Inflammatory macrophage treated with lipopolysaccharide for 4 hours (primary cell): ENCODE results near the gene ANGEL2.
"Not testable (repeated sequence)": the region's sequence is repeated elsewhere in the genome, so short reads cannot be mapped to it uniquely, and the experiment has no call there.

ENCODE experiments used
- DNase-seq: peaks from one replicate; pipeline ENCODE4 v3.0.0-alpha.2; 2020

Gene ANGEL2, protein sequence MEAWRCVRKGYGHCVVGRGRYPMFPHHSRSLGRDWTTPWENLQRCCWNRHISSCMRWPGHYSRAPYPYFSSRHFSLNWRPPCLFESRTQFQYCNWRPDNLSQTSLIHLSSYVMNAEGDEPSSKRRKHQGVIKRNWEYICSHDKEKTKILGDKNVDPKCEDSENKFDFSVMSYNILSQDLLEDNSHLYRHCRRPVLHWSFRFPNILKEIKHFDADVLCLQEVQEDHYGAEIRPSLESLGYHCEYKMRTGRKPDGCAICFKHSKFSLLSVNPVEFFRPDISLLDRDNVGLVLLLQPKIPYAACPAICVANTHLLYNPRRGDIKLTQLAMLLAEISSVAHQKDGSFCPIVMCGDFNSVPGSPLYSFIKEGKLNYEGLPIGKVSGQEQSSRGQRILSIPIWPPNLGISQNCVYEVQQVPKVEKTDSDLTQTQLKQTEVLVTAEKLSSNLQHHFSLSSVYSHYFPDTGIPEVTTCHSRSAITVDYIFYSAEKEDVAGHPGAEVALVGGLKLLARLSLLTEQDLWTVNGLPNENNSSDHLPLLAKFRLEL

DNA sequence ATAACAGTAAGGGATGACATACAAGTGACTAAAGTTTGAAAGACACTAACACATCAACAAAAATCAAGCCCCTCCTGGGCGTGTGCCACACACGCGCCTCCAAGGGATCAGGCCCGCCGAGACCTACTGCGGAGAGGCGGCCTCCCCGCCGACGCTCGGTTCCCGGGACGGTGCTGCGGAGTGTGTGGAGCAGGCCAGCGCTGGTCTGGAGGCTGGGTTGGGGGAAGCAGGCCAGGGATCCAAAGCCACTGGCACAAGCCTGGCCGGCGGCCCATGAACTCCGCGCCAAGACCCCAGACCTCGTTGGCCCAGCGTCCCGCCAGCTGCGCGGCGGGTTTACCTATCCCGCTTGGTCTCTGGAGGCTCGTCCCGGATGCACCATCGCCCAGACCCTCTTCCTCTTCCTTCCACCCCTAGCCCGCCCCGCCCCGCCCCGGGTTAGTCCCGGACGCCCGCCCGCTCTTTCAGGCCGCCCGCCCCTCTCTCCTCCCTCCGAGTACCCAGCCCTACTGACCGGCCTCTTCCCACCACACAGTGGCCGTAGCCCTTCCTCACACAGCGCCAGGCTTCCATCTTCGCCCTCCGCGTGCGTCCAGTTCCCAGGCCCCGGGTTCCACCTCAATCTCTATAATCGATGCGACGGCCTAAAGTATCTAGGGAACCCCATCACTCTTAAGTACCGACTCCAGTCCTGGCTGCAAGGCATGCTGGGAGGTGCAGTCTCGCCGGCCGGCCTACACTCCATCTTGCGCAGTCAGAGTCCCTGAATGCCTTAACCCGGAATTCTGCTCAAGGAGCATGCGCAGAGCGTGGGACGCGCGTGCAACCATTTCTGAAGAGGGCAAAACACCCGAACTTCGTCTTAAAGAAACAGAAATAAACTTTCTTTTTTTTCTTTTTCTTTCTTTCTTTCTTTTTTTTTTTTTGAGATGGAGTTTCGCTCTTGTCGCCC, at the start of gene ANGEL2:
Gene ANGEL2, minus strand, starts transcription at position 769 of the 952 bp plus-strand sequence. Its CDS starts 196 bp downstream, at position 573.
- peak; percentile 98 for DNase-seq

DNA sequence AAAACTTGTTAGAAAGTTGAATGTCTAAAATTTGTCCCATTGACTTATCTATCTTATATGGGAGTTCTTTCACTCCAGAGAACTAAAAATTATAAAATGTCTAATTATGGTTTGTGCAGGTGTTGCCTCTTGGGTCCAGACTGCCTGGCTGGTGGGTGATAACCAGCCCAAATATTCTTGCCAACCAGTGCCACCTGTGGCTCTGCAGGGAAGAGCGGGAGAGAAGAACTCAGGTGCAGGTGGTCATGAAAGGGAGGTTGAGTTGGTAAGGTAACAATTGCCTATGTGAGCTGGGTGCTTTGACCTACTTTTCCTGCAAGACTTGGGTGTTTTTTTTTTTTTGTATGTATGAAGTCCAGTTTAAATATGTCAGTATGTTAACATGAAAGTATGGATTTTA, 45.6 kb upstream of the ANGEL2 start:
- DNase-seq, result no peak

DNA sequence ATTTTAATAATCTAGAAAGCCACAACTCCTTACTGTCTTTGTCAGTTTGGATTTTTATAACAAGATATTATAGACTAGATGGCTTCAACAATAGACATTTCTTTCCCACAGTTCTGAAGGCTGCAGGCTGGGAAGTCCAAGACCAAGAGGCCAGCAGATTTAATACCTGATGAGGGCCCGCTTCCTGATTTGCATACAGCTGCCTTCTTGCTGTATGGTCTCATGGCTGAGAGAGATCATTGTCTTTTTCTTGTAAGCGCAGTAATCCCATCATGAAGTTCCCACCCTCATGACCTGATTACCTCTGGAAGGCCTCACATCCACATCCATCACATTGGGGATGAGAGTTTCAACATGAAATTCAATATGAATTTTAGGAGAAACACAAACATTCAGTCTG, 45.2 kb upstream of the ANGEL2 start:
- no peak for DNase-seq

DNA sequence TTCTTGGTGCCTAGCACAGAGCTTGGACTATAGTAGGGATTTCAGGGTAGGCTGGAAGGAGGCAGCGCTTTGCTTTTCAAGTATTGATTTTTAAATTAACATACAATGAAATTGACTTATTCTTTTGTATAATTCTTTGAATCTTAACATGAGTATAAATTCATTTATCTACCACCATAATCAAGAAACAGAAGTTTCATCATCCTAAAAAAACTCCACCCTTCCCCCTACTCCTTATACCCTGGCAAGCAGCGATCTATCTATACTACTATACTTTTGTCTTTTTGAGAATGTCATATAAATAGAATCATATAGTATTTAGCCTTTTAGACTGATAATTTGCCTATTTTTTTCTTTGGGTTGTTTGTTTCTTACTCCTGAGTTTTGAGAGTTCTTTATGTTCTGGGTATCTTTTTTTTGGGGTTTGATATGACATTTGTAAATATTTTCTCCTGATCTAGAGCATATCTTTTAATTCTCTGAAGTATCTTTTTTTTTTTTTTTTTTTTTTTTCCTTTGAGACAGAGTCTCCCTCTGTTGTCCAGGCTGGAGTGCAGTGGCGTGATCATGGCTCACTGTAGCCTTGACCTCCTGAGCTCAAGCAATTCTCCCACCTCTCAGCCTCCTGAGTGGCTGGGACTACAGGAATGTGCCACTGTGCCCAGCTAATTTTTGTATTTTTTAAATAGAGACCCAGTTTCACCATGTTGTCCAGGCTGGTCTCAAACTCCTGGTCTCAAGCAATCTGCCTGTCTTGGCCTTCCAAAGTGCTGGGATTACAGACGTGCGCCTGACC, 41.8 kb upstream of the ANGEL2 start:
- no peak for DNase-seq

DNA sequence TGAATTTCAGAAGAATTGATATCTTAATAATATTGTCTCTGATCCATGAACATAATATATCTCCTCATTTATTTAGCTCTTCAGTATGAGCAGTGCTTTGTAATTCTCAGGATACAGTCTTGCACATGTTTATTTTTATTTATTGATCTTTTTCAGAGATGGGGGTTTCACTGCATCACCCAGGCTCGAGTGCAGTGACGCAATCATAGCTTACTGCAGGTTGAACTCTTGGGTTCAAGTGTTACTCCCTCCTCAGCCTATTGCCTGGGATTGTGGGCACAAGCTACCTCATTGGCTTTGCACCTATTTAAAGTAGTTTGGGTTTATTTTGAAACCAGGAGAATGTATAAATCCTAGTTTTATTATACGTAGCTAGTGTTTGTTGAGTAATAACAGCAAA, 40.1 kb upstream of the ANGEL2 start:
- DNase-seq, result no peak

DNA sequence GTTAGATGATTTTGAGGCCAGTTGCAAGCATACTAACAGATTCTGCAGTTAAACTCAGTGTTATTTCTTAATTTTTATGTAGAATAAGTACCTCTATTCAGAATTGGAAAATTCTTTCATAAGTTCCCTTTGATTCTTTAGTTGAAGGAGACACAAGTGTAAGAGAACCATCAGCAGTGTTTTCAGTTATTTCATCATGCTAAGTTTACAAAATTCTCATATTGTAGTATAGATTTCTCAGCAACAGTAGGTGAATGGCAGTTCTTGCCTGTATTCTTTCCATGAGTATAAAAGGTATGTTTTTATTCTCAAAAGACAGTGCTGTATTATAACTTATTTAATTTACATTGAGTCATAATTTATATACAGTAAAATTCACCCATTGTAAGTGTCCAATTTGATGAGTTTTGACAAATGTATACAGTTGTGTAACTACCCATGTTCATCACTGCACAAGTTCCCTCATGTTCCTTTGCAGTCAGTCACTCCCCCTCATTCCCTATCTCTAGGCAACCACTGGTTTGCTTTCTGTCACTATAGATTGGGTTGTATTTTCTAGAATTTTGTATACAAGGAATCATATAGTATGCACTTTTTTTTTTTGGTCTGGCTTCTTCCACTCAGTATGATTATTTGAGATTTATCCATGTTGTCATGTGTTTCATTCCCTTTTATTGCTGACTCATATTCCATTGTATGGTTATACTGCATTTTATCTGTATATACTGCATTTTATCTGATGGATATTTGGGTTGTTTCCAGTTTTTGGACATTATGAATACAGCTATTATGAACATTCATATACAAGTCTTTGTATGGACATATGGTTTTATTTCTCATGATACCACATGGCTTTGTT, 39.3 kb upstream of the ANGEL2 start:
- peak; percentile 54 for DNase-seq

DNA sequence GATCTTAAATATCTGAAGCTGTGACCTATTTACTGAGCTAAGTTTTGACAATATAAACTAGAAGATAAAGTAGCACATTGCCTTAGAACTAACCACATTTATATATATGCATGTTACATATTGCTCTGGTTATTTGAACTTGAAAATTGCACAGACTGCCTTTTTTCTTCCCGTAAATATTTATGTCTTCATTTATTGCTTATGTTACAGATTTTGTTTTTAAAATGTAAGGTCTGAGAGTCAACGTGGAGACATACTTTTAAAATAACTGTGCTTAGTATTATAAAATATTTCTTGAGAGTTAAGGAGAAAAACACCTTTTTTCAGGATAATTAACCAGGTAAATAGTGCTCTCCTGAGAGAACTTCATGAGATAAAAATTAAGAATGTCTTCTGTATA, 38.5 kb upstream of the ANGEL2 start:
- no peak for DNase-seq

DNA sequence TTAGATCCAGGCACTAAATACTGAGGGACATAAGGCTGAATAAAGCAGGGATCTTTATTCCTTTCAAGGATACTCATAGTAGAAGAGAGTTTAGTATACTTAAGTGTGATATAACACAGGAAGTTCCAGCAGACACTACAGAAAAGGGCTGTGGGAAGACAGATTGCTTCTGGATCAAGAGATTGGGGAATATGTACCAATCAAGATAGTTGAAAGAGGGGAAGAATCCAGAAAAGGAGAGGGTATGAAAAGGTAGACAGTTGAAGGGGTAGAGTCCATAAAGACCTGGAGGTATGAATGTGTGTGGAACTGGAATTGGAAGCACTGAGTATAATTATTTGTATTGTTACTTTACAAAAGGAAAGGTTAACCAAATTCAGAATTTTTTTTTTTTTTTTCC, 37.8 kb upstream of the ANGEL2 start:
- no peak for DNase-seq

DNA sequence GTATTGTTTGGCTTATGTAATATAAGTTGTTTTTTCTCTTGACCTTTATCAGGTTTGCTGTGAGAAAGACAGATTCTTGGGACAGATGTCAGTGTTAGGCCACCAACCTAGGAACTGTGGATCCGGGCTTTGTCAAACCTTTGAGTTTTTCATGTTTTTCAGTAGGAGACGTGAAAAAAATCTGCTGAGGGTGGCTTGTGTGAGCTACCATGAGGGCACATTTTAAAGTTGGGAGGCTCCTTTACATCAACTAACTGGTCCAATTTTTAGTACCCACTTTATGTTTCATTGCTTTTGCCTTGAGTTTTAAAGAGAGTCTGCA, 36.2 kb upstream of the ANGEL2 start:
- DNase-seq, result no peak

DNA sequence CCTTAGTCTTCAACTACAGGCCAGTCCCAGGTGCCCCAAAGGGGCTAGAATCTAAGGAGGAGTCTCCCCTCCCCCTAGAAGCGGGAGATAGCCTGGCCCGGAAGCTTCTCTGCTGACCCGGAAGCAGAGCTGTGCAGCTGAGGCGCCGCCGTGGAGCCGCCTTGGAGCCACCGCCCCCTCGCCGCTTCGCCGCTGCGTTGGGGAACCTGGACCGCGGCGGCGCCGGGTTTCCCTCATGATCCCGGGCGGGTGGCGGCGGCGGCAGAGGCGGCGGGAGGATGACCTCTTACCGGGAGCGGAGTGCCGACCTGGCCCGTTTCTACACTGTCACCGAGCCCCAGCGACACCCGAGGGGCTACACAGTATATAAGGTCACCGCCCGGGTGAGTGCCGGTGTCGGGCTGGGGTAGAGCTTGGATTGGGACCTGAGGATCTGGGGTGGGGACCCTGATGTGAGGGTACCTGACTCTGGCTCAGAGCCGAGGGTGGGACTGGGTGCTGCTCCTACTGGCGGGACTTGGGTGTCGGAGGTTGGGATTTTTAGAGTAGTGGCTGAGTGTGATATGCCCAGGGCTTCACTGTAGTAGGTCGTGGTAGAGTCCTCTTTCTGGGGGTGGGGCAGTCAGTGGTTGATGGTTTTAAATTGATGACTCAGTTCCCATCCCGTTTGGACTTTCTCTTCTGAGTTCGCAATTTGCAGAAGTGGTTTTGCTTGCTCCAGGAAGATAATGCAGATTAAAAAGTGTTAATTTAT, 35.6 kb upstream of the ANGEL2 start, which contains the start of gene RPS6KC1:
Gene RPS6KC1, plus strand, starts transcription at position 115 of the 754 bp plus-strand sequence. Its CDS starts 164 bp downstream, at position 279.
- DNase-seq, result peak; percentile 87

DNA sequence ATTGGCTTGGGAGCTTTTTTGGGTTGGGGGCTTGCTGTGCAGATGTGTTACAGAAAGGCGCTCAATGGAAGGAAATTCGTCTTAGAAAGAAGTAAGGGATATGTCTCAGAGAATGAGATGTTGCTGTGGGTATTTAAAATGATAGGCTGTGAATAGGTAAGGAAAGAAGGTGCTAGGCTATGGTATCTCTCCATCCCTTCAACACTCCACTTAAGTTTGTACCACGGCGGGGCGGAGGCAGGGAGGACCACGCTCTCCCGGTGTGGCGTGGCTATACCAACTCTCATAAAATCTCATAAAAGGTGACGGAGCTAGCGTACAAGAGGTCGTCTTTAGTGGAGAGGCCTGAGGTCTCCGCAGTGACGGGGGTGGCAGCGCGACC, 35.1 kb upstream of the ANGEL2 start:
- no peak for DNase-seq

DNA sequence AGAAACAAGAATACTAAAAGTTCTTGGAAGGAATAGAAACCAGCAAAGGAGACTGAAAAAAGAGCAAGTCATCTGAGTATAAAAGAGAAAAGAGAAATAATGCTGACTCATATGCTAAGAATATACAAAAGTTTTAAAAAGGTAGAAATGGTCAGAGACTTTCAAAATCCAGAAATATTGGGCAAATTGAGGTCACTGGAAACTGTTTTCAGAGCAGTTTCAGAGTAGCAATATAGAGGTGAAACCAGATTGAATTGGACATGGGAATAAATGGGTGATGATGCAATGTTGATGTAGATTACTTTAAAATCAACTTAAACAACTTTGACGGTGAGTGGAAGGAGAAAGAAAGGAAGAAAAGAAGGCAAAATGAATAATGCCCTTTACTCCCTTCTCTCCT, 33.6 kb upstream of the ANGEL2 start:
- DNase-seq, result no peak

DNA sequence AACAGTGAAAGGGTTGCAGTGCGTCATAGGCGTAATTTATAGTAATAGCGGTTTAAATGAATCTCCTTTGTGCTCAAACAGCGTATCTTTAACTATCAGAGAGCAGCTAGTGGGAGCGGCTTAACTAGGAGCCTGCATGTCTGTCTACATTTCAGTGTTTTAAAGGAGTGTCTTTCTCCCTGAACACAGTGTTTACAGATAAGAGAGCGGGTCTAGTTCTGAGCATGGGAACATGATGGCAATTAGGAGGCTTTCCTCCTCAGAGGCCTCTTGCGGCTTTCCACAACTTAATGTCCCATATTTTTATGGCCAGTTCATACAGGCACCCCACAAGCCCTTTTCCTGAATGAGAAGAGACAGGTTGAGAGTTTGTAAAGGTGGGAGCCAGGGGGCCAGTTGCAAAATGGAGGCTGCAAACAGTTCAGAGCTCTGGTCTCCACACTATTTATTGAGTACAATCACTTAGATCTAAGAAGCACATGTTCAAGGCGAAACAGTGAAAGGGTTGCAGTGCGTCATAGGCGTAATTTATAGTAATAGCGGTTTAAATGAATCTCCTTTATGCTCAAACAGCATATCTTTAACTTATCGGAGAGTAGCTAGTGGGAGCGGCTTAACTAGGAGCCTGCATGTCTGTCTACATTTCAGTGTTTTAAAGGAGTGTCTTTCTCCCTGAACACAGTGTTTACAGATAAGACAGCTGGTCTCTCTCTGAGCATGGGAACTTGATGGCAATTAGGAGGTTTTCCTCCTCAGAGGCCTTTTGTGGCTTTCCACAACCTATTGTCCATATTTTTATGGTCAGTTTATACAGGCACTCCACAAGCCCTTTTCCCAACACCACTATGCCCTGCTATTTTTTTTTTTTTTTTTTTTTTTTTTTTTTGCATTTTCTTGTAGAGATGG, 29.9 kb upstream of the ANGEL2 start:
- not testable (repeated sequence) for DNase-seq

DNA sequence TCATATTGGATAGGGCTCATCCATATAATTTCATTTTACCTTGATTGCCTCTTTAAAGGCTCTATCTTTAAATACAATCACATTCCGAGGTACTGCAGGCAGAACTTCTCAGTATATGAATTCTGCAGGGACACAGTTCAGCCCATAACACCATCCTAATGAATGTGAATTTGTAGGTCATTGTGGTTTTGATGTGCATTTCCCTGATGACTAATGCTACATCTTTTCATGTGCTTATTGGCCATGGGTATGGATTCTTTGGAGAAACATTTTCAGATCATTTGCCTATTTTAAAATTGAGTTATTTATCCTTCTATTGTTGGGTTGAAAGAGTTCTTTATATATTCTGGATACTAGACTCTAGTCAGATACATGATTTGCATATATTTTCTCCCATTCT, 25.8 kb upstream of the ANGEL2 start:
- DNase-seq, result no peak

DNA sequence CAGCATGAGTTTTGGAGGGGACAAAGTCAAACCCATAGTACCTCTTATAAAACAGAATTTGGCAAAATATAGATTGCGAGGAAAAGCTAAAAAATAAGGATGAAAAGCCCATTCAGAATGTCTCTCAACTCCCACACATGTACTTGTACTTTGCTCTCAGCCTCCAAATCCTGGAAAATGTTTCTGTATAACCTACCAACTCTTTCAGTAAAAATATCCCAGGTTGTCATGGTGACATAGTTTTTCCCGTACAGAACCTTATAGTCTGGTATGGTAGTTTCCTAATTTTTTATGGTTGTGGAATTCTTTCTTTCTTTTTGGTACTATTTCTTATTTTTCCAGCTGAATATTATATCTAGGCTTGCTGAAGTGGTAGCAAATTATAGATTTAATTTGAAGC, 19.9 kb upstream of the ANGEL2 start:
- DNase-seq, result no peak

DNA sequence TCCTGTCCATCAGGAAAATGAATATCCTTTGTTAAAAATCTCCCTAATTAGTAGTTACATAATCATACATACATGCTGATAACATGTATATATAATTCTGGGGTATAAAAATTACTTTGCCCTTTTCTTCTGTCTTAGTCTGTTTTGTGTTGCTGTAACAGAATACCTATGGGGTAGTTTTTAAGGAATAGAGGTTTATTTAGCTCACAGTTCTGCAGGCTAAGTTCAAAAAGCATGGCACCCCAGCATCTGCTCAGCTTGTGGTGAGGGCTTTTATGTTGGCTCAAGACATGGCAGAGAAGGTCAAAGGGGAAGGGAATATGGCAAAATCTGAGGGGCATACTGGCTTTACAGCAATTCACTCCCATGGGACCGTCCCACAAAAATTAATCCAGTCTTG, 19.0 kb upstream of the ANGEL2 start:
- DNase-seq, result no peak

DNA sequence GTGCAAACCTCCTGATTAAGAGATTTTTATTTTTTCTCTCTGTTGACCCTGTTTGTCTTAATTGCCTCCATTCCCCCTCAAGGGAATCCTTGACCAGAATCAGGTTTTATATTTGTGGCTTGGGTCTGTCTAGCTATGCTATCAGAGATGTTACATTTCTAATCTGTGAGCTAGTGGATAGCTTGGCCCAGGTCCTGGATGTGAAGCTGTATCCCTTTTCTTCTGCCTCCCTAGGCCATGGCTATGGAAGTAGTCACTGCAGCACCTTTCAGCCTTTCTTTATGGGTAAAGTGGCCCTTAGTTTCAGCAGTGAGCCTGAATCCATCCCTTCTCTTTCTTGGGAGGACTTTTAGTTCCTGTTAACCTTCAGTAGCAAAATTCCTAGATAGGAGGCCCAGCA, 17.0 kb upstream of the ANGEL2 start:
- DNase-seq, result no peak

DNA sequence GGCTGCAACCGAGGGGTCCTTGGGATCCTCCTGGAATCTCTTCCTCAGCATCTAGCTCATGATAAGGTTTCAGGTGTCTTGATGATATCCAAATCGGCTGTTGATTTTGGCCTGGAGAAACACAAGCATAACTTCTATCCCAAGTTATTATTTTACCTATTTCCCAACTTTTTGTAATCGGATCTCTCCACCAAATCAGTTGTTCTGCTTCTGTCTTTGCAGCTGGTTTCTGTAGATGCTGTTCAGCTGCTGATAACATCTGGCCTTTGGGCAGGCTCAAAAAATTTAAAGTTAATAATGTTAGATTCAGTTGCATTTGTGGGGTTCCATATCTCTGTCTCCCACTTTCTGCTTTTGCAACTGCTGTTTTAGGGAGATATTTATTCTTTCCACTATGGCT, 11.4 kb upstream of the ANGEL2 start:
- not testable (repeated sequence) for DNase-seq

DNA sequence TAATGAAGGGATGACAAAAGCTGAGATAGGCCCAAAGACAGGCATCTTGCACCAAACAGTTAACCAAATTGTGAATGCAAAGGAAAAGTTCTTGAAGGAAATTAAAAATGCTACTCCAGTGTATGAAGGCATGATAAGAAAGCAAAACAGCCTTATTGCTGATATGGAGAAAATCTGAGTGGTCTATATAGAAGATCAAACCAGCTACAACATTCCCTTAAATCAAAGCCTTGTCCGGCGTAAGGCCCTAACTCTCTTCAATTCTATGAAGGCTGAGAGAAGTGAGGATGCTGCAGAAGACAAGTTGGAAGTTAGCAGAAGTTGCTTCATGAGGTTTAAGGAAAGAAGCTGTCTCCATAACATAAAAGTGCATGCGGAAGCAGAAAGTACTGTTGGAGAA, 4.3 kb upstream of the ANGEL2 start:
- DNase-seq, result no peak

DNA sequence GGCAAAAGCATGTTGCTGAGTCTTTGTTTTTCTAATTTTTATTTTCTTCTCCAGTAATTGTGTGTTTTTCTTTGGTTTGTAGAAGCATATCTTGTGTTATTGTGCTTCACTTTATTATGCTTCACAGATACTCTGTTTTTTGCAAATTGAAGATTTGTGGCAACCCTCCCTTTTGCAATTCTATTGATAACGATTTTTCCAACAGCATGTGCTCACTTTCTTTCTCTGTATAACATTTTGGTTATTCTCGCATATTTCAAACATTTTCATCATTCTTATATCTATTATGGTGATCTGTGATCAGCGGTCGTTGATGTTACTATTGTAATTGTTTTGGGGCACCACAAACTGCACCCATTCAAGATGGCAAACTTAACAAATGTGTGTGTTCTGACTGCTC, 3.8 kb upstream of the ANGEL2 start:
- no peak for DNase-seq
